PC-3 (cell line): ENCODE results near the gene CHRNE.

Source experiments
- CTCF ChIP-seq: fragments of 300-600 bp; sonication (generic); conservative IDR thresholded peaks from 2 replicates; pipeline ENCODE4 v1.5.1; 2017; ENCODE audit warnings: antibody characterized with exemption, low read depth, mild to moderate bottlenecking, low read length
- EZH2phosphoT487 ChIP-seq: fragments of 300-600 bp; sonication (generic); IDR thresholded peaks from 2 replicates; pipeline ENCODE4 v1.6.1; 2018; ENCODE audit warnings: mild to moderate bottlenecking, antibody characterized with exemption, low read length, borderline replicate concordance

- TF ChIP-seq CTCF, result no peak
- no peak for TF ChIP-seq EZH2phosphoT487
These were observed 52.7 kb downstream of the CHRNE start for GRCh38 chr17:4850246-4850645.
